ENCODE results near the gene DACH1.

Gene DACH1

DNA sequence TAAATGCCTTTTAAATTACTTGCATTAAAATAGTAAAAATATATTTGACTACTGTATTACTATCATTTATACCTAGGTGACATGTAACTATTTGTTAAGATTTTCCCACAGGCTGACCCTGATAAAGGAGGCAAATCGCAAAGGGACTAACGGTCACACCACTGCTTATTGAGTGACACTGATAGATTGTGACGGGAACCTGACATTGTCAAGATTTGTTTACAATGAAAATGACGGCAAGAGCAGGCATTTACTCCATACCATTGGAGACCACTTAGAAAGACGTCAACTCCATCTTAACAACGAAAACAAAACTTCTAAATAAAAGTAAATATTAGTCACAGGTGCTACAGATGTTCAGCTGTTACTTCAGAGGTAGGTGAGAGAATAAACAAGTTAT, 289.0 kb downstream of the DACH1 start:
- H3K4me3 Mint-ChIP-seq = no peak overlapping the region
- no peak overlapping the region for H3K27ac Mint-ChIP-seq
- no peaks in the 10 kb centered on the region for H3K36me3 Mint-ChIP-seq (ENCODE audit: low read depth)
- no peaks in the 10 kb centered on the region for H3K27me3 Mint-ChIP-seq
- no peaks in the 10 kb centered on the region for H3K9me3 Mint-ChIP-seq
- DNase-seq = no peak
- no peaks in the 10 kb centered on the region for H3K4me1 Mint-ChIP-seq (ENCODE audit: low read depth)

GRCh38 chr13:71577127-71577526, 289.9 kb downstream of the DACH1 start:
- no peak overlapping the region for H3K4me3 Mint-ChIP-seq
- no peaks in the 10 kb centered on the region for H3K27me3 Mint-ChIP-seq
- H3K36me3 Mint-ChIP-seq (ENCODE audit: low read depth) = no peaks in the 10 kb centered on the region
- H3K9me3 Mint-ChIP-seq = no peaks in the 10 kb centered on the region
- DNase-seq = no peak
- H3K4me1 Mint-ChIP-seq (ENCODE audit: low read depth) = no peaks in the 10 kb centered on the region
- H3K27ac Mint-ChIP-seq = no peak overlapping the region

DNA sequence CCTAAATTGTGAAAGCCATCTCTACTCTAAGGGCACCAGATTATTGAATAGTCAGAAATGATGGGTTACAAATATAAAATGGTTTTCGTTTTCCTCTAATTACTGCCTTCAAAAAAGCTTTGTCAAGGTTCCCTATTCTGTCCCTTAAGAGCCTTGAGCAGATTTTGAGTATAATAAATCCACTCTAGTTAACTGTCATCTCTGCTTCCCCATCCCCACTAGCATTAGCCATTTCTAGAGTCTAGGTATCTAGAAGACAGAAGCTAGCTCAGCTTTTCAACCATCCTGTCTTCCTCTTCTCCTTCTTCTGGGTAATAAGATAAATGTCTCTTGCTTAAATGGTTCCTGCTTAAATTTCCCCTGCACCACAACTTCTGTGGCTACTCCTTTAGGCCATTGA, 290.4 kb downstream of the DACH1 start:
- Mint-ChIP-seq H3K36me3 (ENCODE audit: low read depth) (no peaks in the 10 kb centered on the region), H3K27me3 (no peaks in the 10 kb centered on the region), H3K4me1 (ENCODE audit: low read depth) (no peaks in the 10 kb centered on the region), H3K4me3 (no peak overlapping the region), H3K27ac (no peak overlapping the region), H3K9me3 (no peaks in the 10 kb centered on the region)
- no peak for DNase-seq

- Mint-ChIP-seq H3K36me3 (ENCODE audit: low read depth) (no peaks in the 10 kb centered on the region), H3K27me3 (no peaks in the 10 kb centered on the region), H3K4me1 (ENCODE audit: low read depth) (no peaks in the 10 kb centered on the region), H3K27ac (no peak overlapping the region), H3K4me3 (no peak overlapping the region), H3K9me3 (no peaks in the 10 kb centered on the region)
- DNase-seq = no peak
These were observed 320.1 kb downstream of the DACH1 start for GRCh38 chr13:71546881-71547280.

DNA sequence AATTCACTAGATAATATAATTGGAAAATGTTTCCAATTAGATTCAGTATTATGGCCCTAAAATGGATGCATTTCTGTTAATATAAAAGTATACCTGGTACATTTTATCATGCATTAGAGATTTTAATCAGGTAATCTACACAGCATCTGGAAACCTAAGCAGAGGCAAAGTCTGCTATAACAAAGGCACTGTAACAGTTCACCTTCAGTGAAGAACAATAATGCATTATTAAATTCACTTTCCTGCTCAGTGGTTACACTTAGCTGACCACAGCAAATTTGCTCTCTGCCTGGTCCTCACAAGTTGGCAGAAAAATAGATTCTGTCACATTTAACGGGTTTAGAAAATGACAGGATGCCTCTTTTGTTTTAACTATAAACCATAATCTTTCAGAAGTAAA, 326.9 kb downstream of the DACH1 start:
- no peaks in the 10 kb centered on the region for H3K4me1 Mint-ChIP-seq (ENCODE audit: low read depth)
- H3K27me3 Mint-ChIP-seq = no peaks in the 10 kb centered on the region

GRCh38 chr13:71536201-71536600, 330.8 kb downstream of the DACH1 start:
- Mint-ChIP-seq H3K36me3 (ENCODE audit: low read depth) (no peaks in the 10 kb centered on the region), H3K27me3 (no peaks in the 10 kb centered on the region), H3K27ac (no peak overlapping the region), H3K4me3 (no peak overlapping the region), H3K9me3 (no peaks in the 10 kb centered on the region), H3K4me1 (ENCODE audit: low read depth) (no peaks in the 10 kb centered on the region)
- no peak for DNase-seq

More for the DNA sequence above, 326.9 kb downstream of the DACH1 start:
- Mint-ChIP-seq H3K4me3 (no peak overlapping the region), H3K9me3 (no peaks in the 10 kb centered on the region), H3K27ac (no peak overlapping the region), H3K36me3 (ENCODE audit: low read depth) (no peaks in the 10 kb centered on the region)
- DNase-seq = no peak

- H3K9me3 Mint-ChIP-seq = no peaks in the 10 kb centered on the region
- no peaks in the 10 kb centered on the region for H3K27me3 Mint-ChIP-seq
- H3K36me3 Mint-ChIP-seq (ENCODE audit: low read depth) = no peaks in the 10 kb centered on the region
- DNase-seq = no peak
- H3K4me3 Mint-ChIP-seq = no peak overlapping the region
- H3K4me1 Mint-ChIP-seq (ENCODE audit: low read depth) = no peaks in the 10 kb centered on the region
- no peak overlapping the region for H3K27ac Mint-ChIP-seq
These were observed 342.2 kb downstream of the DACH1 start for GRCh38 chr13:71524613-71525304.

DNA sequence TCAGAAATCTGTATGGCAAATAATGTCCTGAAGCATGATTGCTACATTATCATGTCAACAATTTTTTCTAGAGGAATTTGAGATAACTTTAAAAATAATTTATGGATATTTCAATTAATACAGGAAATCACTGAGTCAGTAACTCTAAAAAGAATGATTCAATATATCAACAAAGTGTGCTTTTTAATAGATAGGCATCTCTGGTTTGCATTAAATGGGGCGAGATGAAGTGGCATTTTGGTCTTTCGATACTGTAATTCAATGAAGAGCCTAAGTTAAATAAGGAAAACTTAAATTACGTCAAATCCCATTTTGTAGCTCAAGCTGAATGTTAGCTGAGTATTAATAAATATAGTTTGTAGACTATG, 342.8 kb downstream of the DACH1 start:
- H3K27me3 Mint-ChIP-seq = no peaks in the 10 kb centered on the region
- H3K27ac Mint-ChIP-seq = no peak overlapping the region
- H3K36me3 Mint-ChIP-seq (ENCODE audit: low read depth) = no peaks in the 10 kb centered on the region
- no peak overlapping the region for H3K4me3 Mint-ChIP-seq
- no peaks in the 10 kb centered on the region for H3K4me1 Mint-ChIP-seq (ENCODE audit: low read depth)
- H3K9me3 Mint-ChIP-seq = no peaks in the 10 kb centered on the region
- DNase-seq = no peak

DNA sequence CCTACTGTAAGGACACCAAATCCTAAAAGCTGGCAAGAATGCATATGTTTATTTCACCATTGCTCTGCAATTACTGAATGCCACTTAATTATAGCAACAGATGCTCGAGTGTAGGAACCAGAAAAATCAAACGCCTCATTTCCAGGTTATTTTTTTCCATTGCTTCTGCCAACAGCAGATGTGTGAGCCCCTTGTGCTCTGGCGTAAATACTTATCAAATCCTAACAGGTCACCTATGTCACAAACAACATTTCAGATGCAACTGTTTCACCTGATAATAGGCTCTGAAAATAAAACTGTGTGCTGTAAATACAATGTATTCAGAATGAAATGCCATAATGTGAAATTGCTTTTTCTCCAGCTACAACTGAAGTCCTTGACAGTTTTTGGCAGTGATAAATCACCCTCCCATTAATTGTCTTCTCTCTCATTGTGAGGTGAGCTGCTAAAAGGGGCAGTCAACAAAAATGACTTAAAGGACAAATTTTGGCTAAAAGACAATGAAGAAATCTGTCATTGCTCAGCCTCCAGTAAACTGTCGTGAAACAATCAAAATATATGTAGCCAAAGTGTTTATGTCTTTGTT, 344.0 kb downstream of the DACH1 start:
- Mint-ChIP-seq H3K27me3 (no peaks in the 10 kb centered on the region), H3K36me3 (ENCODE audit: low read depth) (no peaks in the 10 kb centered on the region), H3K4me3 (no peak overlapping the region), H3K9me3 (no peaks in the 10 kb centered on the region), H3K4me1 (ENCODE audit: low read depth) (no peaks in the 10 kb centered on the region), H3K27ac (no peak overlapping the region)
- no peak for DNase-seq

GRCh38 chr13:71517004-71517403, 350.0 kb downstream of the DACH1 start:
- H3K4me3 Mint-ChIP-seq = no peak overlapping the region
- no peaks in the 10 kb centered on the region for H3K9me3 Mint-ChIP-seq
- no peaks in the 10 kb centered on the region for H3K36me3 Mint-ChIP-seq (ENCODE audit: low read depth)
- no peaks in the 10 kb centered on the region for H3K27me3 Mint-ChIP-seq
- no peak overlapping the region for H3K27ac Mint-ChIP-seq
- no peak for DNase-seq
- H3K4me1 Mint-ChIP-seq (ENCODE audit: low read depth) = no peaks in the 10 kb centered on the region

GRCh38 chr13:71516521-71516920, 350.5 kb downstream of the DACH1 start:
- Mint-ChIP-seq H3K4me3 (no peak overlapping the region), H3K36me3 (ENCODE audit: low read depth) (no peaks in the 10 kb centered on the region), H3K4me1 (ENCODE audit: low read depth) (no peaks in the 10 kb centered on the region), H3K27me3 (no peaks in the 10 kb centered on the region), H3K9me3 (no peaks in the 10 kb centered on the region), H3K27ac (no peak overlapping the region)
- no peak for DNase-seq

GRCh38 chr13:71515744-71516038, 351.3 kb downstream of the DACH1 start:
- H3K4me3 Mint-ChIP-seq = no peak overlapping the region
- H3K36me3 Mint-ChIP-seq (ENCODE audit: low read depth) = no peaks in the 10 kb centered on the region
- no peaks in the 10 kb centered on the region for H3K27me3 Mint-ChIP-seq
- DNase-seq = no peak
- H3K9me3 Mint-ChIP-seq = no peaks in the 10 kb centered on the region
- H3K27ac Mint-ChIP-seq = no peak overlapping the region
- H3K4me1 Mint-ChIP-seq (ENCODE audit: low read depth) = no peaks in the 10 kb centered on the region

GRCh38 chr13:71514900-71515743, 351.9 kb downstream of the DACH1 start:
- Mint-ChIP-seq H3K27ac (no peak overlapping the region), H3K27me3 (no peaks in the 10 kb centered on the region), H3K4me1 (ENCODE audit: low read depth) (no peaks in the 10 kb centered on the region), H3K9me3 (no peaks in the 10 kb centered on the region), H3K36me3 (ENCODE audit: low read depth) (no peaks in the 10 kb centered on the region), H3K4me3 (no peak overlapping the region)
- DNase-seq = no peak

DNA sequence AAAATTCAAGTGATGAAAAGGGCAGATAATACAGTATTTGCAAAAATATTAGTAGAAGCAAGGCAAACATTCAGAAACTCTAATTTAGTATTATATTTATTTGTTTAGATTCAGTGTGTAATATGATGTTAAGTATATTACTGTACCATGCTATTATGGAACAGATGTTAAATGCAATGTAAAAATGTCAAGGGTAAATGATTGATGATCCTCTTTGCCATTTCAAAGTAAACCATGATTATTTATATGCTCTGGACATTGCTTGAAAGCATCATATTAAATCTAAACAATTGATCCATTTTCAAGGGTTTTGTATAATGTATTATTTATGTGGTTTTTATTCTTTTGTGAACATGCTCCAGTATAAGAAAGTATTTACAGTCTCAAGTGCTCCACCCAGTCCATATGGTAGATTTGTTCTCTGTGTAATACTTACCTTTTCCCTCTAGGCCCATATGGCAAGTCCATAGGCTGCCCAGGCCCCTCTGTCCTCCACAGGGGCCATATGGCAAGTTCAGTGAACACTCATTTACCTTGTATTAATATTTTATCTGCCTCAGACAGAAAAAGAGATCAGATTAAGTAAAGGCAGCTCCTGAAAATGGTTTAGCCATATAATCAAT, 353.5 kb downstream of the DACH1 start:
- H3K4me1 Mint-ChIP-seq (ENCODE audit: low read depth) = no peaks in the 10 kb centered on the region

DNA sequence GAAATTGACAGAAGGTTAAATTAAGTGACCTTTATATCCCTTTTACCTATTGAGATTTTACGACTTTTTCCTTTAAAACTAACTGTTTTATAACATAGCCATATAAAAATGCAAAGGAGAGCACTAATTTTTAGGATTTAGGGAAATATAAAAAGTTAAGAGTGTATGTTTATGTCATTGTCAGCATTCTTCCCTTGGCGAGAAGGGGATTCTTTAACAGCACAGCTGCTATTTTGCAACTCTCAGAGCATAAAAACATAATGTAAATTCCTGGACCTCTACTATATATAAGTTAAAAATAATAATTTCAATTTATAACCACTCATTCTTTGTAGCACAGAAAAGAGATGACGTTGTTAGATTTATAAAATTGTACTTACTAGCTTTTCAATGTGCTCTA, 363.2 kb downstream of the DACH1 start:
- no peak for DNase-seq
- H3K36me3 Mint-ChIP-seq (ENCODE audit: low read depth) = no peaks in the 10 kb centered on the region
- H3K9me3 Mint-ChIP-seq = no peaks in the 10 kb centered on the region
- H3K4me1 Mint-ChIP-seq (ENCODE audit: low read depth) = no peaks in the 10 kb centered on the region
- no peaks in the 10 kb centered on the region for H3K27me3 Mint-ChIP-seq
- no peak overlapping the region for H3K27ac Mint-ChIP-seq
- no peak overlapping the region for H3K4me3 Mint-ChIP-seq

More for the DNA sequence above, 353.5 kb downstream of the DACH1 start:
- DNase-seq = no peak
- Mint-ChIP-seq H3K9me3 (no peaks in the 10 kb centered on the region), H3K27ac (no peak overlapping the region), H3K27me3 (no peaks in the 10 kb centered on the region), H3K4me3 (no peak overlapping the region), H3K36me3 (ENCODE audit: low read depth) (no peaks in the 10 kb centered on the region)

Data from activated T-cell treated with anti-CD3 and anti-CD28 coated beads, Interleukin-2, amount 50 U/mL, for 24 hours (primary cell).